Neural cell (in vitro differentiated cells): Measurements from ENCODE around the gene KRT7.

Source experiments
- CTCF ChIP-seq: fragments of 450-650 bp; IDR thresholded peaks from 2 replicates; pipeline ENCODE4 v1.5.1; 2014; ENCODE audit warnings: antibody characterized with exemption, mild to moderate bottlenecking, moderate library complexity; ENCODE audit not compliant: poor library complexity, severe bottlenecking
- EZH2 ChIP-seq: fragments of 200-600, 300-800 bp; shearing (Covaris generic), sonication (generic); IDR thresholded peaks from 2 replicates; pipeline ENCODE4 v1.6.1; 2014; ENCODE audit warnings: antibody characterized with exemption, low read length, borderline replicate concordance, mild to moderate bottlenecking; ENCODE audit not compliant: insufficient read depth, poor library complexity, severe bottlenecking
- POLR2AphosphoS5 ChIP-seq: IDR thresholded peaks from 2 replicates; pipeline ENCODE4 v1.6.1; 2012
- RAD21 ChIP-seq: fragments of 450-650 bp; conservative IDR thresholded peaks from 2 replicates; pipeline ENCODE4 v1.6.1; 2014; ENCODE audit warnings: antibody characterized with exemption, mild to moderate bottlenecking, moderate library complexity
- REST ChIP-seq: IDR thresholded peaks from 2 replicates; pipeline ENCODE4 v1.6.1; 2012; ENCODE audit warnings: borderline replicate concordance
- SMC3 ChIP-seq: fragments of 450-650 bp; conservative IDR thresholded peaks from 2 replicates; pipeline ENCODE4 v1.6.1; 2014; ENCODE audit warnings: antibody characterized with exemption, mild to moderate bottlenecking, moderate library complexity; ENCODE audit not compliant: poor library complexity

DNA sequence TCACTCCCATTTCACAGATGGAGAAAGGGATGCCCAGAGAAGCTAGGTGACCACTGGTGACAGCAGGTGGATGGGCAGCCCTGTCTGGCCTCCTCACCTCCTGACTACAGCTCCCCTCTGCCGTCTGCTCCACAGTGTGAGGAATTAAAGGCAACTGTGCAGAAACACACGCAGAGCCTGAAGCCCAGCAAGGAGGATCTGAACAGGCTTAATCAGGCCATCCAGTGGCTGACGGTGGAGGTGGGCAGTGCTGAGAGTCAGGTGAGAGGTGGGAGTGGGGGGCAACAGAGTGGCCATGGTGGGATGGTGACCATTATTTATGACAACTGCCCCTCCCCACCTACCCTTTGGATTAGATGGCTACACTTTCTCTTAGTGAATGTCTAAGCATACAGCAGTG is 42.6 kb downstream of the KRT7 start:
- TF ChIP-seq EZH2 (no peak), CTCF (no peak), SMC3 (no peak), POLR2AphosphoS5 (no peak), REST (no peak), RAD21 (no peak)
